Psoas muscle (tissue), 8 donors: ENCODE results near the gene KAZN. TPM values are rescaled to one million over a fixed set of nuclear protein-coding genes. Genes with fewer than 3 reads are reported as not detected.

Source experiments
- ATAC-seq, 4 donors: fragments of 200-7000 bp; cut with Tn5 transposase; one replicate each; pipeline ENCODE4 v1.9.1; 2020; ENCODE audit warnings: moderate library complexity in 3 of 4, mild to moderate bottlenecking in 2 of 4
- DNase-seq, 2 donors: peaks; one replicate each; pipeline ENCODE4 v3.0.0-alpha.2; 2020
- H3K27ac ChIP-seq: fragments of 200-600 bp; one replicate; pipeline ENCODE4 v1.8.0; 2022
- H3K27me3 ChIP-seq, 3 donors: fragments of 200-600 bp in 1 of 3; one replicate each; pipeline versions ENCODE4 v1.6.1 to v1.8.0; 2013 to 2022; ENCODE audit warnings: low read length in 2 of 3, mild to moderate bottlenecking in 2 of 3, moderate library complexity in 1 of 3; ENCODE audit not compliant: insufficient read depth in 3 of 3
- H3K36me3 ChIP-seq, 2 donors: fragments of 200-600 bp in 1 of 2; one replicate each; pipeline versions ENCODE4 v1.6.1 to v1.8.0; 2013 to 2022; ENCODE audit warnings: low read depth in 1 of 2, mild to moderate bottlenecking in 1 of 2, moderate library complexity in 1 of 2; ENCODE audit not compliant: insufficient read depth in 1 of 2
- H3K4me1 ChIP-seq: fragments of 200-600 bp; one replicate; pipeline ENCODE4 v1.8.0; 2022
- H3K4me3 ChIP-seq: fragments of 200-600 bp; one replicate; pipeline ENCODE4 v1.8.0; 2022; ENCODE audit warnings: mild to moderate bottlenecking
- H3K9me3 ChIP-seq: fragments of 200-600 bp; one replicate; pipeline ENCODE4 v1.8.0; 2022
- CTCF ChIP-seq: fragments of 200-600 bp; IDR thresholded peaks from one replicate; pipeline ENCODE4 v1.8.0; 2022; ENCODE audit warnings: antibody characterized with exemption
- WGBS, 3 donors: extraction: QIAGEN DNeasy Blood & Tissue Kit; methylation state at CpG; one replicate each; pipeline versions ENCODE4 v1.1.6 to v1.1.7; 2013; 5-methylcytosine and 5-hydroxymethylcytosine counted together
- intact Hi-C, 2 donors: fragments of 100-400 bp; cut with DNase I; formaldehyde crosslinking; loops; one replicate each; pipeline versions ENCODE4 v1.11.0 to v1.14.2; 2022
- polyA plus RNA-seq, 3 donors: library from polyadenylated mRNA; stranded (reverse); fragments of 200-250 nt; gene quantifications; one replicate each; pipeline ENCODE4 v1.2.3, GENCODE V29; 2013
- total RNA-seq, 4 donors: library from RNA; stranded (reverse); fragmentation: NEBNext Ultra II Directional in 2 of 4; extraction: Animal tissue kit (Norgen Biotek cat#: 25700) in 2 of 4; gene quantifications; one replicate each; pipeline versions ENCODE4 v1.2.1 to v1.2.4, GENCODE V29; 2021 to 2023
- donor health status: healthy with polysubstance abuse.
- donor health status: DM: no; HTN: no; CAD: no; lungs with moderate emphysema.
- donor health status: Bipolar disorder and iron deficiency.
- donor health status: healthy.
- donor health status: DM: yes; HTN: yes; CAD: no.
- donor health status: DM: no; HTN: no; CAD: no.
- donor health status: DM: no; HTN: no; CAD: no.
- donor health status: DM: yes; HTN: yes; CAD: no.

Gene KAZN
- total and polyA plus RNA-seq, 7 donors: 0.23 to 2.3 (median 0.97) TPM

GRCh38 chr1:14783592-14783886 lies 185.1 kb downstream of the KAZN start:
- H3K36me3 ChIP-seq: no peaks in the 10 kb centered on the region
- H3K27me3 ChIP-seq: no peaks in the 10 kb centered on the region
- no peaks in the 10 kb centered on the region for H3K4me1 ChIP-seq
- no peak for ATAC-seq
- WGBS, 3 donors: 92 to 95% (median 94%) methylated on average over 7 of the region's 7 CpGs
- H3K9me3 ChIP-seq: no peaks in the 10 kb centered on the region
- intact Hi-C loops: no loop called here
- DNase-seq: no peak
- H3K27ac ChIP-seq: no peak overlapping the region
- no peak for TF ChIP-seq CTCF
- no peak overlapping the region for H3K4me3 ChIP-seq

- Histone ChIP-seq H3K27me3 (no peaks in the 10 kb centered on the region), H3K4me1 (no peaks in the 10 kb centered on the region), H3K9me3 (no peaks in the 10 kb centered on the region), H3K36me3 (no peaks in the 10 kb centered on the region), H3K27ac (no peak overlapping the region), H3K4me3 (no peak overlapping the region)
- DNase-seq (no peak), ATAC-seq (no peak)
- intact Hi-C loops: no loop called here
- TF ChIP-seq CTCF: no peak
- WGBS, 3 donors: 82 to 90% (median 87%) methylated on average over 16 of the region's 16 CpGs
These were observed 186.6 kb downstream of the KAZN start for GRCh38 chr1:14784790-14785773.

- TF ChIP-seq CTCF: no peak
- Histone ChIP-seq H3K4me3 (no peak overlapping the region), H3K27me3 (peaks cover 0 to 5% (median 0%) of the 10 kb centered on the region in 3 donors), H3K9me3 (no peaks in the 10 kb centered on the region), H3K27ac (no peak overlapping the region), H3K36me3 (no peaks in the 10 kb centered on the region), H3K4me1 (no peaks in the 10 kb centered on the region)
- DNase-seq: no peak
- WGBS, 3 donors: 86 to 89% (median 88%) methylated on average over 9 of the region's 9 CpGs
- intact Hi-C loops: no loop called here
- no peak for ATAC-seq
These were observed 187.7 kb downstream of the KAZN start for GRCh38 chr1:14786109-14786675.

- no peak for TF ChIP-seq CTCF
- Histone ChIP-seq H3K27ac (no peak overlapping the region), H3K4me1 (no peaks in the 10 kb centered on the region), H3K9me3 (no peaks in the 10 kb centered on the region), H3K4me3 (no peak overlapping the region), H3K27me3 (peaks cover 0 to 8% (median 2%) of the 10 kb centered on the region in 3 donors), H3K36me3 (no peaks in the 10 kb centered on the region)
- DNase-seq (no peak), ATAC-seq (no peak)
- intact Hi-C loops: no loop called here
- 63 to 78% (median 65%) methylated on average over 1 of the region's 1 CpG for WGBS, 3 donors
These were observed 188.2 kb downstream of the KAZN start for GRCh38 chr1:14786681-14787080.
